DMS53 treated with DMSO at 0.1 percent for 48 hours (cell line): ENCODE results near the gene IL32.

Source experiments
- DNase-seq: peaks from one replicate; lab custom pipeline; 2025; ENCODE audit not compliant: unreplicated experiment; lab: John Stamatoyannopoulos, UW

The IL32 gene

GRCh38 chr16:3113765-3114479 is 48.5 kb downstream of the IL32 start:
- DNase-seq: no peak

- no peak for DNase-seq
These were observed 49.6 kb downstream of the IL32 start for GRCh38 chr16:3115003-3115402.

GRCh38 chr16:3115561-3115960 is 50.1 kb downstream of the IL32 start:
- DNase-seq: no peak

GRCh38 chr16:3118204-3118790 is 52.9 kb downstream of the IL32 start:
- DNase-seq: no peak

- DNase-seq: no peak
These were observed 53.4 kb downstream of the IL32 start for GRCh38 chr16:3118846-3119245.
